ENCODE results near the gene OR2D2. TPM values are rescaled to one million over a fixed set of nuclear protein-coding genes. Genes with fewer than 3 reads are reported as not detected.

The OR2D2 gene
- total RNA-seq, 1 experiment from 2014 or later, result not detected

DNA sequence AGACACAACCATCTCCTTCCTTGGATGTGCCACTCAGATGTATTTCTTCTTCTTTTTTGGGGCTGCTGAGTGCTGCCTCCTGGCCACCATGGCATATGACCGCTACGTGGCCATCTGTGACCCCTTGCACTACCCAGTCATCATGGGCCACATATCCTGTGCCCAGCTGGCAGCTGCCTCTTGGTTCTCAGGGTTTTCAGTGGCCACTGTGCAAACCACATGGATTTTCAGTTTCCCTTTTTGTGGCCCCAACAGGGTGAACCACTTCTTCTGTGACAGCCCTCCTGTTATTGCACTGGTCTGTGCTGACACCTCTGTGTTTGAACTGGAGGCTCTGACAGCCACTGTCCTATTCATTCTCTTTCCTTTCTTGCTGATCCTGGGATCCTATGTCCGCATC is 15.4 kb downstream of the OR2D2 start:
- no peaks in the 10 kb centered on the region for H3K36me3 Mint-ChIP-seq (ENCODE audit: insufficient read depth, unreplicated experiment)
- DNase-seq, result no peak
- no peaks in the 10 kb centered on the region for H3K27me3 Mint-ChIP-seq (ENCODE audit: unreplicated experiment)
- TF ChIP-seq, protein P1, sequence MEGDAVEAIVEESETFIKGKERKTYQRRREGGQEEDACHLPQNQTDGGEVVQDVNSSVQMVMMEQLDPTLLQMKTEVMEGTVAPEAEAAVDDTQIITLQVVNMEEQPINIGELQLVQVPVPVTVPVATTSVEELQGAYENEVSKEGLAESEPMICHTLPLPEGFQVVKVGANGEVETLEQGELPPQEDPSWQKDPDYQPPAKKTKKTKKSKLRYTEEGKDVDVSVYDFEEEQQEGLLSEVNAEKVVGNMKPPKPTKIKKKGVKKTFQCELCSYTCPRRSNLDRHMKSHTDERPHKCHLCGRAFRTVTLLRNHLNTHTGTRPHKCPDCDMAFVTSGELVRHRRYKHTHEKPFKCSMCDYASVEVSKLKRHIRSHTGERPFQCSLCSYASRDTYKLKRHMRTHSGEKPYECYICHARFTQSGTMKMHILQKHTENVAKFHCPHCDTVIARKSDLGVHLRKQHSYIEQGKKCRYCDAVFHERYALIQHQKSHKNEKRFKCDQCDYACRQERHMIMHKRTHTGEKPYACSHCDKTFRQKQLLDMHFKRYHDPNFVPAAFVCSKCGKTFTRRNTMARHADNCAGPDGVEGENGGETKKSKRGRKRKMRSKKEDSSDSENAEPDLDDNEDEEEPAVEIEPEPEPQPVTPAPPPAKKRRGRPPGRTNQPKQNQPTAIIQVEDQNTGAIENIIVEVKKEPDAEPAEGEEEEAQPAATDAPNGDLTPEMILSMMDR (IDR thresholded peaks at IDR 0.05; ENCODE audit: unreplicated experiment), result no peak
- H3K9me3 Mint-ChIP-seq (ENCODE audit: low read depth, unreplicated experiment), result peaks cover 3% of the 10 kb centered on the region
- no TSS peak for BruUV-seq (replicated peaks)
- CTCF ChIA-PET, result no interaction called here
- no peak overlapping the region for H3K4me3 Mint-ChIP-seq (ENCODE audit: low read depth, unreplicated experiment)
- no peak overlapping the region for H3K27ac Mint-ChIP-seq (ENCODE audit: unreplicated experiment)
- intact Hi-C loops (cut with micrococcal nuclease; ENCODE audit: unreplicated experiment), result no loop called here
- no peaks in the 10 kb centered on the region for H3K4me1 Mint-ChIP-seq (ENCODE audit: low read depth, unreplicated experiment)

DNA sequence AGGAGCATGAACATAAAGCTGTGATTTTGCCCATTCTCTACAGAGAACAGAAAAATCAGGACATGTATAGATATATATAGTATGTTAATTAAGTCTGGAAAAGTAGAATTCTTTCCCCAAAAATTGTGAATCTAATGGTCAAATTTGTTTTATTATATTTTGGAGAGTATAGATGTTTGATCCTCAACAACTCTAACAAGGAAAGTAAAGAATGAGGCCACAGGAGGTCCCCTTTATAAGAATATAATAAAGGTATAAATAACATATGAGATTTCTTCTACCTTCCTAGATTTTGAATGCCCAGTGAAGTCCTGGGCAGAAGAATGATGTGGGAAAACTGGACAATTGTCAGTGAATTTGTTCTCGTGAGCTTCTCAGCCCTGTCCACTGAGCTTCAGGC is 16.0 kb downstream of the OR2D2 start, which contains the start of gene OR10A4:
OR10A4 (plus strand) TSS at position 301 of the 400 bp plus-strand sequence; CDS start at position 324, 23 bp downstream.
- no peaks in the 10 kb centered on the region for H3K4me1 Mint-ChIP-seq (ENCODE audit: low read depth, unreplicated experiment)
- CTCF ChIA-PET, result no interaction called here
- BruUV-seq (replicated peaks), result no TSS peak
- no peak within 1 kb of the TSS for H3K27ac Mint-ChIP-seq (ENCODE audit: unreplicated experiment)
- TF ChIP-seq, protein P1 (IDR thresholded peaks at IDR 0.05; ENCODE audit: unreplicated experiment), result no peak
- H3K9me3 Mint-ChIP-seq (ENCODE audit: low read depth, unreplicated experiment), result peaks cover 3% of the 10 kb centered on the region
- no peak for DNase-seq
- intact Hi-C loops (cut with micrococcal nuclease; ENCODE audit: unreplicated experiment), result no loop called here
- H3K27me3 Mint-ChIP-seq (ENCODE audit: unreplicated experiment), result no peaks in the 10 kb centered on the region
- H3K4me3 Mint-ChIP-seq (ENCODE audit: low read depth, unreplicated experiment), result no peak within 1 kb of the TSS
- no peaks in the 10 kb centered on the region for H3K36me3 Mint-ChIP-seq (ENCODE audit: insufficient read depth, unreplicated experiment)

DNA sequence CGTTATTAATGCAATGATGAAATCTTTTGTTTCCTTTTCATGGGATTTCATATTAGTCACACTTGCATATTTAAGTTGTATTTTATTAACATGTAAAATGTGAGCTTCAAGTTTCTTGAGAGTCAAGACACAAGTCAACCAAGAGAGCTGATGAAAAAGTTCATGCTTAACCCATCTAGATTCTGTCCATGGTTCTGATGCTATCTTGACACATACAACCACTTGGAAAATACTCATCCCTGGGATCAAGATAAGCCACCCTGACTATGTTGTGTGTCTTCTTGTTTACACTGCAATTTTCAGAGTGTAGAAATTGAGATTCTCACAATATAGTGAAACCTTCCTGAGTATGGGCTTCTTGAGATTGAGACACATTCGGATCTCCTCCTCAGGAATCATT is 16.5 kb downstream of the OR2D2 start:
- Mint-ChIP-seq H3K27ac (ENCODE audit: unreplicated experiment) (no peak overlapping the region), H3K9me3 (ENCODE audit: low read depth, unreplicated experiment) (peaks cover 3% of the 10 kb centered on the region), H3K36me3 (ENCODE audit: insufficient read depth, unreplicated experiment) (no peaks in the 10 kb centered on the region), H3K4me1 (ENCODE audit: low read depth, unreplicated experiment) (no peaks in the 10 kb centered on the region), H3K27me3 (ENCODE audit: unreplicated experiment) (no peaks in the 10 kb centered on the region), H3K4me3 (ENCODE audit: low read depth, unreplicated experiment) (no peak overlapping the region)
- DNase-seq, result no peak
- CTCF ChIA-PET, result no interaction called here
- BruUV-seq (replicated peaks), result no TSS peak
- TF ChIP-seq, protein P1 (IDR thresholded peaks at IDR 0.05; ENCODE audit: unreplicated experiment), result no peak
- intact Hi-C loops (cut with micrococcal nuclease; ENCODE audit: unreplicated experiment), result no loop called here

DNA sequence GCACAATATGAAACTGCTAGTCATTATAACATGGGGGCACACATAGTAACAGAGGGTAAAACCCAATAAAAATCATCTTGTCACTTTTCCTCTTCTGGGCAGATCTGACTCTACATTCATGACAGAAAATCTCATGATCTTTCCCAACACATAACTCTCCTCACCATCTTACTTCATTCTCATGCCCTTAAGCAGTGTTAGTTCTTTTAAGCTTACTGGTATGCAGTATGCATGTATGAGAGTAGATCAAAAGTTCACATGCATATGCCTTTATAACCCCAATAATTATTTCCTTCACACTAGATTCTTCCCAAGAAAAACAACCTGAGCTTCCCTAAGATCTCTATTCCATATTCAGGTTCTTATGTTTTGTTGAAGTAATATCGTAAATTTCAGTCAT is 21.0 kb downstream of the OR2D2 start:
- BruUV-seq (replicated peaks), result no TSS peak
- H3K27me3 Mint-ChIP-seq (ENCODE audit: unreplicated experiment), result no peaks in the 10 kb centered on the region
- DNase-seq, result no peak
- no peak overlapping the region for H3K27ac Mint-ChIP-seq (ENCODE audit: unreplicated experiment)
- H3K4me1 Mint-ChIP-seq (ENCODE audit: low read depth, unreplicated experiment), result no peaks in the 10 kb centered on the region
- H3K9me3 Mint-ChIP-seq (ENCODE audit: low read depth, unreplicated experiment), result no peaks in the 10 kb centered on the region
- intact Hi-C loops (cut with micrococcal nuclease; ENCODE audit: unreplicated experiment), result no loop called here
- no peaks in the 10 kb centered on the region for H3K36me3 Mint-ChIP-seq (ENCODE audit: insufficient read depth, unreplicated experiment)
- CTCF ChIA-PET, result no interaction called here
- TF ChIP-seq, protein P1 (IDR thresholded peaks at IDR 0.05; ENCODE audit: unreplicated experiment), result no peak
- H3K4me3 Mint-ChIP-seq (ENCODE audit: low read depth, unreplicated experiment), result no peak overlapping the region

Measured in Calu3 (cell line).